ENCODE data around the gene SNX27.
A peak's percentile ranks its signal among the peaks of the same experiment; 100 is the strongest.

The SNX27 gene

GRCh38 chr1:151706464-151707415 is 94.9 kb downstream of the SNX27 start:
- no peak for DNase-seq

- DNase-seq, result no peak
These were observed 95.8 kb downstream of the SNX27 start for GRCh38 chr1:151707541-151708065.

GRCh38 chr1:151708891-151709290 is 97.0 kb downstream of the SNX27 start:
- no peak for DNase-seq

DNA sequence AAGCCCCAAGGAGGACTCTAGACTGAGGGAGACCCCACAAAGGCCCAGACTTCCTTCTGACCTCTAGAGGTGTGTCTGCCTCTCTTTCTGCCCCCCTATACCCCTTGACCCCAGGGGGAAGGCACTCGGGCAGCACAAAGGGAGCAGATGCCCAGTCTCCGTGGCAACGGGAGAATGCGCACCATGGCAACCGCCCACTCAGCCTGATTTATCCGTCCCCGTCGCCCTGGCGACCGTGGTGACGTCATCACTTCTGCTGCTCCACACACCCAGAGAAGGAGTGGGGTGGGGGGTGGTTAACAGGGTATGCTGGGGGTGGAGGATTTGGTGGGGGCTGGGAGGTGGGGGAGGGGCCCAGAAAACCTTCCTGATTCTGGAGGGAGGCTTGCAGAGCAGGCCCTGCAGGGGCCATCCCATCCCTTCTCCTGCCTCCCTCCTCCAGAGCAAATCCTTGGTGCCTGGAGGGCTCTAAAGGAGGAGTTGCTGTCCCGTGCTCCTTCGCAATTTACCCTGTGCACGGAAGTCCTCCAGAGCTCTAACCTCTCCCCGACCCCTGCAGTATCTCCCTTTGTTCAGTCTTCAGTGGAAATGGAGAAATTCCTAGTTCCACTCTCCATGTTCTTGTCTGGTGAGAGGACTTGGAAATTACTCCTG is 98.5 kb downstream of the SNX27 start:
- peak; percentile 39 for DNase-seq

DNA sequence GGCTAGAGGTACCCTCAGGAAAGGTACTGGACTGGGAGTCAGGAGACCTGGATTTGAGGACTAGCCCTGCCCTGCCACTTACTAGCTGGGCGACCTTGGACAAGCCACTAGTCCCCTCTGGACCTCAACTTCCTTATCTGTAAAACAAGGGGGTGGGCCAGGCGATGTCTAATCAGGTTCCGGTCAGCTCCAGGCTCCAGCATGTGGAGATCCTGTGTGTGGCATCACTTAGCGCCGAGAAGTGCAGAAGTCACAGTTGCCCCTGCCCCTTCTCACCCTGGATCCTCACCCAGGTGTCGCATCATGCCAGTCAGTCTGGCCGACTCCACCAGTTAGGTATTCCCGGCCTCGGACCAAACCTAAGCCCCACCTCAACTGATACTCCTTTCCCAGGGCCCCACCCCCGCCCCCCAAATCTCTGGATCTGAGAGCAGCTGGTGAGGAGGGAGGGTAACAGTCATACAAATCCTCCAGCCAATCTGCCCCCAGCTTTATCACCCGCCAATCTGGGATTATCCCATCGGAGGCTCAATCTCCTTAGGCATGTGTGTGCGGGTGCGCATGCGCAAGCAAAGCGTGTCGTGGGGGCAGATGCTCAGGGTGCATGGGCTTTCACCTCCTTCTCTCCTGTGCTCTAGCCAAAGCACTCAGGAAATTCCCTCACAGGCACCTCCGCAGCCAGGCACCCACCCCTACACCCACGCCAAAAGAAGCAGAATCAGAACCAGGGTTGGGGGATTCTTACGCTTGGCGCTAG is 99.4 kb downstream of the SNX27 start:
- no peak for DNase-seq

- DNase-seq, result no peak
These were observed 100.1 kb downstream of the SNX27 start for GRCh38 chr1:151711951-151712350.

GRCh38 chr1:151713044-151713443 is 101.2 kb downstream of the SNX27 start:
- no peak for DNase-seq

DNA sequence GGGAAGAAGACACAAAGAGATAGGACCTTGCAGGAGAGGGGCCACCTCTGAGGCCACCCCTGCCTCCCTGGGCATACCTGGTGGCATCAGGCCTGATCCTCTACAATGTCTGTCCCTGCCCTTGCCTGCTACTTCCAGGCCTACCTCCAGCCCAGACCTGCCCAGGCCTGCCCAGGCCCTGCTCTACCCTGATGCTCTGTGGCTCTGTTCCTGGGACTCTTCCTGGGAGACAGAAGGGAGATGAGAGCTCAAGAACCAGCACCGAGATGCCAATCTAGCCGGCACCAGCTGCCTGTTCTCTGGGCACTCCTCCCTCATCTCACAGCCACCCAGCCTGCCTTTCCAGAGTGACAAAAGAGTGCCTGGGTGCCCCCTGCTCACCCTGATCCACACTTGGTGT is 102.0 kb downstream of the SNX27 start:
- no peak for DNase-seq

DNA sequence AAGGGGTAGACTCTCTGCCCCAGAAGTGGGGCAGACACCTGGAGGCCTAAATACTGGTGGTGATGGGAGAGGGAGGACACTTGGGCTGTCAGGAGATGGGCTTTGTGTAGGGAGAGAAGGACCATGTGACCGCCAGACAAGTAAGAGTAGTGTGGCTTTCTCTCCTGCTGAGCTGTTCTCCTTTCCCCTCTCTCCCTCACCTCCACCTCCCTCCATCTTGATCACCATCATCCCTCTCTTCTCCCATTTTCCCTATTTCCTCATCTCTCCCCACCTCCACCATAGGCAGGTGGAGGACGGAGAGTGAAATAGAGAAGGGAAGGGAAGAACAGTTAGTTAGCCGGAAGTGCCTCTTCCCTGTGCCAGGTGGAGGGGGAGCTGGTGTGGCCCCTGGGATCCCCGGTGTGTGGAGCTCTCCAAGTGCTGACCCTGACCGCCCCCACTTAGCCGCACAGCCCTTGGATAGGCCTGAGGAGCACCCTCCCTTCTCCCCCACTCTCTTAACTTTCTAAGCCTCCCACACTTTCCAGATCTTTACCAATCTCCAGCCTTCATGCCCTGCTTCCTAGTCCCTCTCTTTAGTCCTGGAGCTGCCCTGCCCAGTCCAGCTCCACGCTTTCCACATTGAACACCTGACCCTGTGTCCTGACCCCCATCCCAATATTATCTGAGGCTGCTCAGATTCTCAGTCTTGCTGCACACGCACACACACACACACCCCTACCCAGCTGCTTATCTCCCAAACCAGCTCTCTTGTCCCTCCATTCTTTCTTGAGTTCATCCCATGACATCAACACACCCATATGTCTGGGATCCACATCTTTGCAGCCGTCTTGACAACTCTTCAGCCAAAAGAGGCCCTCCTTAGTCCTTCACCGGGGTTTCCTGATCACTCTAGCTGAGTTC is 103.2 kb downstream of the SNX27 start:
- no peak for DNase-seq

DNA sequence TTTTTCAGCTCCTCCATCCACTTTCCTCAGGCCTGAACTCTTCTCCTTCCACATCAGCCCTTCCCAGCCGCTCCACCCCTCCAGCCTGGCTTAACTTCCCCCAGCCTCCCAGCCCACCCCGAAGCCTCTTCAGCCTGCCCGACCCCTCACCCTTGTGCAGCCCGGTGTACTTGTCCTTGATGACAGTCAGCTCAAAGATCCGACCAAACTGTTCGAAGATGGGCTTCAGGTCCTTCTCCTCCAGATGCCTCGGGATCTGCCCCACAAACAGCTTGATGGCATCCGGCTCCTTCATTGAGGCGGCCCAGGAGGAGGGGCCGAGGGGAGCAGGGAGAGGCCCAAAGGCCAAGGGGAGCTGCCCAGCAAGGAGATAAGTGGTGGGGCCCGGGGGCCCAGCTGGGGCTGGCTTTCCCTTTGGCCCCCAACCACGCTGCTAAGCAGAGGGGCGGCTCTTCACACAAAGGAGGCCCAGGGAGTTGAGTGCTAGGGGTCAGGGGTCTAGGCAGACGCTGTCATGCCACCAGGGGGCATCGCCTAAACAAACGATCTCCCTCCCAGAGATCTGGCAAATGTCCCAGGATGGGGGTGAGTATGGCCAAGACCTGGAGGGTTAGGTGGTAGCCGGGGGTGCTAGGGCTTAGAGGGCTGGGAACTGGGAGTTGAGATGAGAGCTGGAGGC is 104.0 kb downstream of the SNX27 start:
- DNase-seq, result no peak

GRCh38 chr1:151716405-151716762 is 104.5 kb downstream of the SNX27 start:
- no peak for DNase-seq

DNA sequence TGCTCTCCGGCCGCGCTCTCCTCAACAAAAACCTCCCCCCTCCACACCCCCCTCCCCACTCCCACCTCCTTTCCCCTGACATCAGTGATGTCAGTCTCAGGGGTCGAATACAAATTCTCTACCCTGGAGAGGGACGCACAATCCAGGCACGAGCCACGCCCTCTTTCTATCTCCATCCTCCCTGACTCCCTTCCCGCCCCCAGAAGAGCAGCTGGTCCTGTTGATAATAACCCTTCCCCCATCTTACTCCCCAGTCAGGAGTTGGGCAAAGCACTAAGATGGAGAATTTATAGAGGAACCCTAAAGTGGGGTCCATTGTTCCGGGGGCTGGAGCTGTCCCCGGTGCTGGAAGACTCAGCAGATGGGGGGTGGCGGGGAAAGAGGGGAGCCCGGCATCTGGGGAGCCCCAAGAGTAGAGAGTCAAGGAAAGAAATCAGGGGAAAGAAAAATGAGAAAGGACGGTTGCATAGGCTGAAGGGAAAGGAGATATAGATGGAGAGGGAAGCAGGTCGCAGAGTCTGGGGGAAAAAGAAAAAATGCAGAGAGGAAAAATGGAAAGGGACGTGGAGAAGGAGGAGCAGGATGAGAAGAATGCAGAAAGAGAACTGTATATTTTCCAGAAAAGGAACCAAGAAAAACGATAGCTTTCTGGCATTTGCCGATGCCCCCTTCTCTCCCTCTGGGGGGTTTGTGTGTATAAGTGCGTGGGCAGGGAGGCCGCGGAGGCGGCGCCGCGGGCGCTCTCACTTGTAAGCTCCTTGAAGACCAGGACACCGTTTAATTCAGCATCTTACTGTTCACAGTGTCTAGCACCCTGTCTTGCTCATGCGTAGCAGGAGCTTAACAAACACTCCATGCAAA is 105.2 kb downstream of the SNX27 start, which contains the start of gene CELF3:
Gene CELF3, minus strand, starts transcription at position 33 of the 861 bp plus-strand sequence. CDS start 783 bp downstream, outside the sequence.
- DNase-seq, result peak; percentile 10

- DNase-seq, result peak; percentile 27
These were observed 106.2 kb downstream of the SNX27 start for GRCh38 chr1:151718011-151718431.

GRCh38 chr1:151718666-151719065 is 106.8 kb downstream of the SNX27 start:
- DNase-seq, result no peak

DNA sequence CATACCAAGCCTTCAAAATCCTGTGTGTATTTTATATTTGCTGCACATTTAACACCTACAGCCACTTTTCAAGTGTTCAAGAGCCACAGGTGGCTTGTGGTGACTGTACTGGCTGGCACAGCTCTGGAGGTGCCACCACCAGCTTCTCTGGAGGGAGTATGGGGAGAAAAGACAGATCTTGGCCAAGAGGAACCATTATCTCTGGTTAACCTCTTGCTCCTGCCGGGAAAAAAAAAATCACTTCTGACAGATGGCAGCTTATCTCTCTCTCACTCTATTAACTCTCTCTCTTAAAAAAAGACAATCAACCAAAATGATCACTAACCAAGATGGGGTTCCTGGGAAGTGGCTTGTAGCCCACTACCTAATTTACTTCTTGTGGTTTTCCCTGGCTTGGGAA is 108.3 kb downstream of the SNX27 start:
- no peak for DNase-seq

- DNase-seq, result peak; percentile 16
These were observed 108.7 kb downstream of the SNX27 start for GRCh38 chr1:151720554-151720953.

DNA sequence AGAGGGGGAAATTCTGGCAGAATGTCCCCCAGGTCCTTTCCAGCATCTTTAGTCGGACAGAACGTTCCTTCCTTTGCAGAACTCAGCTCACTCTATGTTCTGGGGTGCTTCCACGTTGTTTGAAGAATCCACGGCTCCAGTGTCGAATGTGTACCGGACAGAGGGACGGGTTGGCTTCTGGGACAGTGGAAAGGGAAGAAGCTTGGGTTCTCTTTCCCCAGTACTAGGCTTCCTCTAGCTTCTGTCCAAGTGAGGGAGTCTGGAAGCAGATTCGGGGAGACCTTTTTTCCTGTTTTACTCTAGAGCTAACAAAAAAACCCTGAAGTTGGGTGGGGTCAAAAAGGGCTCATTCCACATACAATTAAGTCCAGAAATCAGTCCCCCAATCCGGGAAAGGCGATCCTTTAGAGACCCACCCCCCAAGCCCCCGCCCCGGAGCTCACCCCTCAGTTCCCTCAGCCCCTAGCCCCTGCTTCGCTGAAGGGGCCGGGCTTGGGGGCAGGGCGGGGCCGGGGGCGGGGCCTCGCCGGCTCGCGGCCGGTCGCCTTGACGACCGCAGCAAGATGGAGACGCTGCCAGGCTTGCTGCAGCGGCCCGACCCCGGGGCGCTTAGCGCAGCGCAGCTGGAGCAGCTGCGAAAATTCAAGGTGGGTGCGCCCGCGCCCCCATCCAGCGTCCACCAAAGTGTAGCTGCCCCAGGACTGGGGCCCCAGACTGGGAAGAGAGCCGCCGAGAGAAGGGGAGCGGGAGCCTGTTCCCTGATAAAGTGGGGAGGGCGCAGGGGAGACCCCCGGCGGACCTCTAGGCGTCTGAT is 109.3 kb downstream of the SNX27 start, which contains the start of gene RIIAD1:
Gene RIIAD1, plus strand, starts transcription at position 549 of the 814 bp plus-strand sequence. Its CDS starts 15 bp downstream, at position 564.
- peak; percentile 27 for DNase-seq

DNA sequence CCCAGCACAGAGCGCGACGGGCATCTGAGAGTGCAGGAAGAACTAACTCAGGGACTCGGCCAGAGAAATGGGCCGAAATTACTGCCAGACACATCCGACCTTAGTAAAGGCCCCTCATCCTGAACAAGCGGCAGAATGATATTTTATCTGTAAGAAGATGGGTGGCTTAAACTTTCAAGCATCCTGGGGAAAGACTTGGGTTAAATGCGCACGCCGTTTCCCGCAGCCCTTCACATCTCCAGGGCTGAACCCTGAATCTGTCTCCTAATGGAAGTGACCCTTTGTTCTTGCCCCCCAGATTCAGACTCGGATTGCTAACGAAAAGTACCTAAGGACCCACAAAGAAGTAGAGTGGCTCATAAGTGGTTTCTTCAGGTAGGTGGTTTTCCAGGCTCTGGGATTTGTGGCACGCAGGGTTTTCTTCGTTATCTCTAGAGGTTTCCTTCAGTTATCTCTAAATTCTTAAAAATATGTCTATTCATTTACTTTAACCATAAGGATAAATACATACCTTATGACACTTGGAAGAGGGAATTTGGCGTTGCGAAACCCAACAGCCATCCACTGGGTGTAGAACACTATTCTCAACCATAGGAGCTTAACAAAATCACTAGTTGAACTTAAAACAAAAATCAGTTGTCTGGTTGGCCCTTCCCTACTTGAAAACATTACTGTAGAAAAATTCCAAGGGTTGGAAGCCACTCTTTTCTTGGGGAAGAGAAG is 110.1 kb downstream of the SNX27 start:
- DNase-seq, result no peak
